WTC11 (cell line): ENCODE data around the gene C19orf44. TPM values are rescaled to one million over a fixed set of nuclear protein-coding genes. Genes with fewer than 3 reads are reported as not detected.
"Not testable (repeated sequence)": the region's sequence is repeated elsewhere in the genome, so short reads cannot be mapped to it uniquely, and the experiment has no call there.

Source experiments
- ATAC-seq: fragments of 200-7000 bp; cut with Tn5 transposase; 2 replicates; pipeline ENCODE4 v1.10.0; 2021; ENCODE audit warnings: mild to moderate bottlenecking, moderate library complexity
- CTCF ChIA-PET: fragments of 300-600 bp; sonication (Branson Sonifier 250); formaldehyde crosslinking; loops from one replicate; lab custom pipeline; 2021; ENCODE audit warnings: antibody characterized with exemption; lab: Charles Lee
- POLR2A ChIA-PET: fragments of 350-600 bp; sonication (Branson Sonifier 250); formaldehyde crosslinking; loops from one replicate; lab custom pipeline; 2021; ENCODE audit warnings: antibody characterized with exemption; lab: Charles Lee
- DNase-seq: peaks from one replicate; pipeline ENCODE4 v3.0.0; 2021; ENCODE audit warnings: low spot score
- H3K27ac Mint-ChIP-seq: 2 replicates; pipeline ENCODE4 v1.8.0; 2021; ENCODE audit warnings: mixed read lengths
- H3K27me3 Mint-ChIP-seq: 2 replicates; pipeline ENCODE4 v1.8.0; 2021; ENCODE audit warnings: low read depth, mild to moderate bottlenecking, moderate library complexity, mixed read lengths
- H3K36me3 Mint-ChIP-seq: 2 replicates; pipeline ENCODE4 v1.8.0; 2021; ENCODE audit warnings: mixed read lengths
- H3K4me1 Mint-ChIP-seq: 2 replicates; pipeline ENCODE4 v1.8.0; 2022; ENCODE audit warnings: mixed read lengths
- H3K4me3 Mint-ChIP-seq: 2 replicates; pipeline ENCODE4 v1.8.0; 2021; ENCODE audit warnings: mild to moderate bottlenecking, moderate library complexity, mixed read lengths
- H3K9me3 Mint-ChIP-seq: 2 replicates; pipeline ENCODE4 v1.8.0; 2021; ENCODE audit warnings: mixed read lengths
- CREB1 ChIP-seq: sonication (generic); formaldehyde crosslinking; IDR thresholded peaks from 2 replicates; pipeline ENCODE4 v1.8.0; 2023; ENCODE audit warnings: mild to moderate bottlenecking, missing genetic modification reagents
- ESRRA ChIP-seq: sonication (generic); formaldehyde crosslinking; IDR thresholded peaks from 2 replicates; pipeline ENCODE4 v1.8.1; 2022; ENCODE audit warnings: mild to moderate bottlenecking, missing genetic modification reagents, borderline replicate concordance
- GTF2I ChIP-seq: fragments of 250-450 bp; sonication (Bioruptor Pico); conservative IDR thresholded peaks from 2 replicates; pipeline ENCODE4 v1.4.0; 2021; ENCODE audit warnings: mild to moderate bottlenecking
- NFE2L1 ChIP-seq: sonication (generic); formaldehyde crosslinking; IDR thresholded peaks from 2 replicates; pipeline ENCODE4 v1.8.1; 2023; ENCODE audit warnings: missing genetic modification reagents
- TEAD1 ChIP-seq: sonication (generic); formaldehyde crosslinking; IDR thresholded peaks from 2 replicates; pipeline ENCODE4 v1.8.0; 2022; ENCODE audit warnings: mild to moderate bottlenecking, missing genetic modification reagents
- ZNF396 ChIP-seq: fragments of 250-450 bp; sonication (Bioruptor Pico); IDR thresholded peaks from 2 replicates; pipeline ENCODE4 v1.8.0; 2021; ENCODE audit warnings: mild to moderate bottlenecking, moderate library complexity, borderline replicate concordance
- ZNF671 ChIP-seq: fragments of 250-450 bp; sonication (Bioruptor Pico); IDR thresholded peaks from 2 replicates; pipeline ENCODE4 v1.8.0; 2021; ENCODE audit warnings: mild to moderate bottlenecking
- total RNA-seq: library from RNA; stranded (reverse); gene quantifications from 3 replicates; pipeline ENCODE4 v1.2.3, GENCODE V29; 2021
- TF ChIP-seq, protein P1 (sequence below): sonication (generic); formaldehyde crosslinking; IDR thresholded peaks from 2 replicates; pipeline ENCODE4 v1.8.0; 2022; ENCODE audit warnings: missing genetic modification reagents
- TF ChIP-seq, protein P2 (sequence below): sonication (generic); formaldehyde crosslinking; IDR thresholded peaks from 2 replicates; pipeline ENCODE4 v1.8.0; 2023; ENCODE audit warnings: missing genetic modification reagents, mild to moderate bottlenecking, borderline replicate concordance
- TF ChIP-seq, protein P3 (sequence below): fragments of 250-450 bp; sonication (Bioruptor Pico); IDR thresholded peaks from 2 replicates; pipeline ENCODE4 v1.9.0; 2021; ENCODE audit warnings: mild to moderate bottlenecking, borderline replicate concordance

The C19orf44 gene
- total RNA-seq, 1 experiment from 2014 or later: 4.1 TPM

DNA sequence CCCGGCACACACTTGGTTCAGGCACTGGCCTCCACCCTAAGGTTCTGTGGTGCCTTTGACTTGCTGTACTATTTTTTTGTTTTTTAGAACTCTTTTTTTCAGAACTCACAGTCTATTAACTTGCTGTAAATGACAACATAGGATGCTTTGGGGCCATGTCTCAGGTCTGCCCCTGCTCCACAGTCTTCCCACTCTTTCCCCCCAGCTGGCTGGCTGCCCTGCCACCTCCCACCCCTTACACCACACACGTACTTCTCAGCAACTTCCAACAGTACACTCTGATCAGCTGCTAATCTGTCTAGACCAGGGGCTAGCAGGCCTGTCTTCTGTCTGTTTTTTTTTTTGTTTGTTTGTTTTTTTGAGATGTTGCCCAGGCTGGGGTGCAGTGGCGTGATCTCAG, 8.1 kb downstream of the C19orf44 start (continued):
- TF ChIP-seq, protein P1, sequence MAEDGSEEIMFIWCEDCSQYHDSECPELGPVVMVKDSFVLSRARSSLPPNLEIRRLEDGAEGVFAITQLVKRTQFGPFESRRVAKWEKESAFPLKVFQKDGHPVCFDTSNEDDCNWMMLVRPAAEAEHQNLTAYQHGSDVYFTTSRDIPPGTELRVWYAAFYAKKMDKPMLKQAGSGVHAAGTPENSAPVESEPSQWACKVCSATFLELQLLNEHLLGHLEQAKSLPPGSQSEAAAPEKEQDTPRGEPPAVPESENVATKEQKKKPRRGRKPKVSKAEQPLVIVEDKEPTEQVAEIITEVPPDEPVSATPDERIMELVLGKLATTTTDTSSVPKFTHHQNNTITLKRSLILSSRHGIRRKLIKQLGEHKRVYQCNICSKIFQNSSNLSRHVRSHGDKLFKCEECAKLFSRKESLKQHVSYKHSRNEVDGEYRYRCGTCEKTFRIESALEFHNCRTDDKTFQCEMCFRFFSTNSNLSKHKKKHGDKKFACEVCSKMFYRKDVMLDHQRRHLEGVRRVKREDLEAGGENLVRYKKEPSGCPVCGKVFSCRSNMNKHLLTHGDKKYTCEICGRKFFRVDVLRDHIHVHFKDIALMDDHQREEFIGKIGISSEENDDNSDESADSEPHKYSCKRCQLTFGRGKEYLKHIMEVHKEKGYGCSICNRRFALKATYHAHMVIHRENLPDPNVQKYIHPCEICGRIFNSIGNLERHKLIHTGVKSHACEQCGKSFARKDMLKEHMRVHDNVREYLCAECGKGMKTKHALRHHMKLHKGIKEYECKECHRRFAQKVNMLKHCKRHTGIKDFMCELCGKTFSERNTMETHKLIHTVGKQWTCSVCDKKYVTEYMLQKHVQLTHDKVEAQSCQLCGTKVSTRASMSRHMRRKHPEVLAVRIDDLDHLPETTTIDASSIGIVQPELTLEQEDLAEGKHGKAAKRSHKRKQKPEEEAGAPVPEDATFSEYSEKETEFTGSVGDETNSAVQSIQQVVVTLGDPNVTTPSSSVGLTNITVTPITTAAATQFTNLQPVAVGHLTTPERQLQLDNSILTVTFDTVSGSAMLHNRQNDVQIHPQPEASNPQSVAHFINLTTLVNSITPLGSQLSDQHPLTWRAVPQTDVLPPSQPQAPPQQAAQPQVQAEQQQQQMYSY (CRISPR knock-in tag): no peak
- TF ChIP-seq, protein P2, sequence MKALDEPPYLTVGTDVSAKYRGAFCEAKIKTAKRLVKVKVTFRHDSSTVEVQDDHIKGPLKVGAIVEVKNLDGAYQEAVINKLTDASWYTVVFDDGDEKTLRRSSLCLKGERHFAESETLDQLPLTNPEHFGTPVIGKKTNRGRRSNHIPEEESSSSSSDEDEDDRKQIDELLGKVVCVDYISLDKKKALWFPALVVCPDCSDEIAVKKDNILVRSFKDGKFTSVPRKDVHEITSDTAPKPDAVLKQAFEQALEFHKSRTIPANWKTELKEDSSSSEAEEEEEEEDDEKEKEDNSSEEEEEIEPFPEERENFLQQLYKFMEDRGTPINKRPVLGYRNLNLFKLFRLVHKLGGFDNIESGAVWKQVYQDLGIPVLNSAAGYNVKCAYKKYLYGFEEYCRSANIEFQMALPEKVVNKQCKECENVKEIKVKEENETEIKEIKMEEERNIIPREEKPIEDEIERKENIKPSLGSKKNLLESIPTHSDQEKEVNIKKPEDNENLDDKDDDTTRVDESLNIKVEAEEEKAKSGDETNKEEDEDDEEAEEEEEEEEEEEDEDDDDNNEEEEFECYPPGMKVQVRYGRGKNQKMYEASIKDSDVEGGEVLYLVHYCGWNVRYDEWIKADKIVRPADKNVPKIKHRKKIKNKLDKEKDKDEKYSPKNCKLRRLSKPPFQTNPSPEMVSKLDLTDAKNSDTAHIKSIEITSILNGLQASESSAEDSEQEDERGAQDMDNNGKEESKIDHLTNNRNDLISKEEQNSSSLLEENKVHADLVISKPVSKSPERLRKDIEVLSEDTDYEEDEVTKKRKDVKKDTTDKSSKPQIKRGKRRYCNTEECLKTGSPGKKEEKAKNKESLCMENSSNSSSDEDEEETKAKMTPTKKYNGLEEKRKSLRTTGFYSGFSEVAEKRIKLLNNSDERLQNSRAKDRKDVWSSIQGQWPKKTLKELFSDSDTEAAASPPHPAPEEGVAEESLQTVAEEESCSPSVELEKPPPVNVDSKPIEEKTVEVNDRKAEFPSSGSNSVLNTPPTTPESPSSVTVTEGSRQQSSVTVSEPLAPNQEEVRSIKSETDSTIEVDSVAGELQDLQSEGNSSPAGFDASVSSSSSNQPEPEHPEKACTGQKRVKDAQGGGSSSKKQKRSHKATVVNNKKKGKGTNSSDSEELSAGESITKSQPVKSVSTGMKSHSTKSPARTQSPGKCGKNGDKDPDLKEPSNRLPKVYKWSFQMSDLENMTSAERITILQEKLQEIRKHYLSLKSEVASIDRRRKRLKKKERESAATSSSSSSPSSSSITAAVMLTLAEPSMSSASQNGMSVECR (CRISPR knock-in tag): no peak
- TF ChIP-seq, all 79 proteins: peak for 0

DNA sequence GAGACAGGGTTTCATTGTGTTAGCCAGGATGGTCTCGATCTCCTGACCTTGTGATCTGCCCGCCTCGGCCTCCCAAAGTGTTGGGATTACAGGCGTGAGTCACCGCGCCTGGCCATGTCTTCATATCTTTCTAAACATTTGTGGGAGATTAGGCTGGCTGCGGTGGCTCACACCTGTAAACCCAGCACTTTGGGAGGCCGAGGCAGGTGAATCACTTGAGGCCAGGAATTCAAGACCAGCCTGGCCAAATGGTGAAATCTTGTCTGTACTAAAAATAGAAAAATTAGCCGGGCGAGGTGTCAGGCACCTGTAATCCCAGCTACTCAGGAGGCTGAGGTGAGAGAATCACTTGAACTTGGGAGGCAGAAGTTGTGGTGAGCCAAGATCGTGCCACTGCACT, 10.0 kb downstream of the C19orf44 start:
- H3K4me1 Mint-ChIP-seq, H3K4me3 Mint-ChIP-seq, H3K36me3 Mint-ChIP-seq, H3K9me3 Mint-ChIP-seq, POLR2A ChIA-PET, CTCF ChIA-PET, H3K27ac Mint-ChIP-seq, DNase-seq, ATAC-seq, H3K27me3 Mint-ChIP-seq: not testable (repeated sequence)

DNA sequence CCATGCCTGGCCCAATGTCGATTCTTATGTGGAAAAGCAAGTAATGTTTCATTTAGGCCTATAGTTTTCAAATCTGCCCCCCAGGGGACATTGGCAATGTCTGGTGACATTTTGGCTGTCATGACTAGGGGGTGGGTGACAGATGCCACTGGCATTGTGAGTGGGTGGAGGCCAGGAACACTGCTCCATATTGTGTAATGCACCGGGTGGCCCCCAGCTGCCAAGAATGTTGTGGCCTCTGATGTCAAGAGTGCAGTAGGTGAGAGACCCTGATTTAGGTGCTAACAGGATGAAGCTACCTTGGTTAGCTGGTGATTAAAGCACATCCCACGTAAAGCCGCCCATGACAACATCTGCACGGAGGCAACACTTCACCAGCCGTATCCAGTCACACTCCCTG, 10.8 kb downstream of the C19orf44 start:
- TF ChIP-seq, protein P3, sequence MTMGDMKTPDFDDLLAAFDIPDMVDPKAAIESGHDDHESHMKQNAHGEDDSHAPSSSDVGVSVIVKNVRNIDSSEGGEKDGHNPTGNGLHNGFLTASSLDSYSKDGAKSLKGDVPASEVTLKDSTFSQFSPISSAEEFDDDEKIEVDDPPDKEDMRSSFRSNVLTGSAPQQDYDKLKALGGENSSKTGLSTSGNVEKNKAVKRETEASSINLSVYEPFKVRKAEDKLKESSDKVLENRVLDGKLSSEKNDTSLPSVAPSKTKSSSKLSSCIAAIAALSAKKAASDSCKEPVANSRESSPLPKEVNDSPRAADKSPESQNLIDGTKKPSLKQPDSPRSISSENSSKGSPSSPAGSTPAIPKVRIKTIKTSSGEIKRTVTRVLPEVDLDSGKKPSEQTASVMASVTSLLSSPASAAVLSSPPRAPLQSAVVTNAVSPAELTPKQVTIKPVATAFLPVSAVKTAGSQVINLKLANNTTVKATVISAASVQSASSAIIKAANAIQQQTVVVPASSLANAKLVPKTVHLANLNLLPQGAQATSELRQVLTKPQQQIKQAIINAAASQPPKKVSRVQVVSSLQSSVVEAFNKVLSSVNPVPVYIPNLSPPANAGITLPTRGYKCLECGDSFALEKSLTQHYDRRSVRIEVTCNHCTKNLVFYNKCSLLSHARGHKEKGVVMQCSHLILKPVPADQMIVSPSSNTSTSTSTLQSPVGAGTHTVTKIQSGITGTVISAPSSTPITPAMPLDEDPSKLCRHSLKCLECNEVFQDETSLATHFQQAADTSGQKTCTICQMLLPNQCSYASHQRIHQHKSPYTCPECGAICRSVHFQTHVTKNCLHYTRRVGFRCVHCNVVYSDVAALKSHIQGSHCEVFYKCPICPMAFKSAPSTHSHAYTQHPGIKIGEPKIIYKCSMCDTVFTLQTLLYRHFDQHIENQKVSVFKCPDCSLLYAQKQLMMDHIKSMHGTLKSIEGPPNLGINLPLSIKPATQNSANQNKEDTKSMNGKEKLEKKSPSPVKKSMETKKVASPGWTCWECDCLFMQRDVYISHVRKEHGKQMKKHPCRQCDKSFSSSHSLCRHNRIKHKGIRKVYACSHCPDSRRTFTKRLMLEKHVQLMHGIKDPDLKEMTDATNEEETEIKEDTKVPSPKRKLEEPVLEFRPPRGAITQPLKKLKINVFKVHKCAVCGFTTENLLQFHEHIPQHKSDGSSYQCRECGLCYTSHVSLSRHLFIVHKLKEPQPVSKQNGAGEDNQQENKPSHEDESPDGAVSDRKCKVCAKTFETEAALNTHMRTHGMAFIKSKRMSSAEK: no peak
- TF ChIP-seq NFE2L1 (CRISPR knock-in tag): no peak
- TF ChIP-seq ESRRA (CRISPR knock-in tag): no peak
- TF ChIP-seq CREB1: no peak
- no peak for TF ChIP-seq GTF2I (CRISPR knock-in tag)
- no peak for TF ChIP-seq TEAD1 (CRISPR knock-in tag)
- TF ChIP-seq ZNF671 (CRISPR knock-in tag): no peak
- TF ChIP-seq ZNF396 (CRISPR knock-in tag): no peak
- ChIA-PET CTCF (interaction anchor here (1.7 kb wide), 1 partner anchor 65 kb away, joined by 3 read pairs; no protein-coding TSS in a partner anchor), POLR2A (no interaction called here)
- no peak overlapping the region for H3K27ac Mint-ChIP-seq
- ATAC-seq (no peak), DNase-seq (no peak)
- H3K4me3 Mint-ChIP-seq: no peak overlapping the region
- H3K27me3 Mint-ChIP-seq: no peaks in the 10 kb centered on the region
- H3K9me3 Mint-ChIP-seq: no peaks in the 10 kb centered on the region
- H3K36me3 Mint-ChIP-seq: peaks cover 8% of the 10 kb centered on the region
- no peaks in the 10 kb centered on the region for H3K4me1 Mint-ChIP-seq
